Neural progenitor cell (in vitro differentiated cells): ENCODE measurements around the gene MAMDC4.

Experiments
- EZH2 ChIP-seq: fragments of 200-600 bp; sonication (generic); IDR thresholded peaks from 2 replicates; pipeline ENCODE4 v1.6.1; 2017; ENCODE audit warnings: antibody characterized with exemption, mild to moderate bottlenecking, moderate library complexity
- EZH2phosphoT487 ChIP-seq: fragments of 200-600 bp; sonication (generic); IDR thresholded peaks from 2 replicates; pipeline ENCODE4 v1.6.1; 2017; ENCODE audit warnings: antibody characterized with exemption
- TF ChIP-seq, protein P1 (sequence below): fragments of 200-600 bp; sonication (generic); IDR thresholded peaks from 2 replicates; pipeline ENCODE4 v1.5.1; 2017; ENCODE audit warnings: antibody characterized with exemption, mild to moderate bottlenecking

DNA sequence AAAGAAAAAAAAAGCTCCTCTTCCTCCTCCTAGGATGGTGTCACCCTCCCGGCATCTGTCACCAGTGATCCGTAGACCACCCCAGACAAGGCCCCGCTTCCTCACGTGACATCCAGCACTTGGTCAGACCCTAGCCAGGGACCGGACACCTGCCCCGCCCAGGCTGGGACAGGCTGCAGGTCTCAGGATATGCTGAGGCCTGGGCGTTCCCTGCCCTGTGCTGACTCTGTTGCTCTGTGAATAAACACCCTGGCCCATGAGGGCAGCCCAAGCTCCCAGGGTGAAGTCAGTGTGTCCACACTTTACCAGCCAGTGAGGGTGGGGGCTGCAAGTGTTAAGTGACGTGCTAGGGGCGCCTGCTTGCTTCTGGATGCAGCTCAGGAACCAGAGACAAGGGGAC, 8.4 kb downstream of the MAMDC4 start:
- TF ChIP-seq, protein P1, sequence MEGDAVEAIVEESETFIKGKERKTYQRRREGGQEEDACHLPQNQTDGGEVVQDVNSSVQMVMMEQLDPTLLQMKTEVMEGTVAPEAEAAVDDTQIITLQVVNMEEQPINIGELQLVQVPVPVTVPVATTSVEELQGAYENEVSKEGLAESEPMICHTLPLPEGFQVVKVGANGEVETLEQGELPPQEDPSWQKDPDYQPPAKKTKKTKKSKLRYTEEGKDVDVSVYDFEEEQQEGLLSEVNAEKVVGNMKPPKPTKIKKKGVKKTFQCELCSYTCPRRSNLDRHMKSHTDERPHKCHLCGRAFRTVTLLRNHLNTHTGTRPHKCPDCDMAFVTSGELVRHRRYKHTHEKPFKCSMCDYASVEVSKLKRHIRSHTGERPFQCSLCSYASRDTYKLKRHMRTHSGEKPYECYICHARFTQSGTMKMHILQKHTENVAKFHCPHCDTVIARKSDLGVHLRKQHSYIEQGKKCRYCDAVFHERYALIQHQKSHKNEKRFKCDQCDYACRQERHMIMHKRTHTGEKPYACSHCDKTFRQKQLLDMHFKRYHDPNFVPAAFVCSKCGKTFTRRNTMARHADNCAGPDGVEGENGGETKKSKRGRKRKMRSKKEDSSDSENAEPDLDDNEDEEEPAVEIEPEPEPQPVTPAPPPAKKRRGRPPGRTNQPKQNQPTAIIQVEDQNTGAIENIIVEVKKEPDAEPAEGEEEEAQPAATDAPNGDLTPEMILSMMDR = no peak
- TF ChIP-seq EZH2 (no peak), EZH2phosphoT487 (no peak)
